Measurements from ENCODE around the gene DIPK1B. TPM values are rescaled to one million over a fixed set of nuclear protein-coding genes. Genes with fewer than 3 reads are reported as not detected.

DIPK1B gene
- total RNA-seq, 1 donor from 2014 or later, result 22.4 TPM

DNA sequence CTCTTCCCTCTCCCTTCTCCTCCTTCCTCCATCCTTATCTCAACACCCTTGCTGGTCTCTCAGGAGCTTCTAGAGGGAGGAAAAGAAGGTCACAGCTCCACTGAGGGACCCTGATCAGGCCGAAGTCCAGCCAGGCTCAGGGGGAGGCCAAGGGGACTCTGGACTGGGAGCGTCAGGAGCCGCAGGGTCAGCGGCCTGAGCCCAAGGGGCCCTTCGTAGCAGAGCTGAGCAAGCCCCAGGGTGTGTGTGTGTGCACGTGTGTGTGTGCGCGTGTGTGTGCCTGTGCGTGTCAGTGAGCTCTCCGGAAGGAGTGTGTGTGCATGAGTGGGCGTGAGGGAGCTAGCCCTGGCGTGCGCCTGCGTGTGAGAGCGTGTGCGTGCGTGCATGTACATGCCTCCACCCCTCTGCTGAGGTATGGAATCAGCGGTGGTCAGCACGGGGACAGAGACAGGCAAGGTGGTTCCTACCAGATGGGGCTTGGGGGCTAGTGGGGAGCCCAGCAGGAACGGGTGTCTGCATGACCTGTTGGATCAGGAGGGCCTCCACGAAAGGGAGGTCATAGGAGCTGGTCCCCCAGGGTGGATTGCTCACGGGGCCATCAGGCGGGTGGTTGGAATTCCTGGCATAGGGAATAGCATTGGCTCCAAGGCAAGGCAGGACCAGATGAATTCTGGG is 15.1 kb upstream of the DIPK1B start:
- Mint-ChIP-seq H3K36me3 (ENCODE audit: low read depth, unreplicated experiment) (no peaks in the 10 kb centered on the region), H3K4me1 (ENCODE audit: low read depth, unreplicated experiment) (peaks cover 8% of the 10 kb centered on the region), H3K4me3 (ENCODE audit: unreplicated experiment) (peak overlapping the region; percentile 34), H3K27ac (ENCODE audit: unreplicated experiment) (peak overlapping the region; percentile 53), H3K27me3 (ENCODE audit: low read depth, unreplicated experiment) (peaks cover 17% of the 10 kb centered on the region), H3K9me3 (ENCODE audit: unreplicated experiment) (no peaks in the 10 kb centered on the region)
- Histone ChIP-seq H3K27ac (ENCODE audit: low read depth, low read length) (no peak overlapping the region), H3K9me3 (ENCODE audit: insufficient read depth, low read depth, low read length) (no peaks in the 10 kb centered on the region), H3K4me3 (ENCODE audit: insufficient read depth, low read depth, low read length) (no peak overlapping the region), H3K79me2 (ENCODE audit: insufficient read depth, low read length) (no peaks in the 10 kb centered on the region), H3K4me2 (ENCODE audit: low read length) (no peak overlapping the region), H3K27me3 (ENCODE audit: insufficient read depth, low read length) (peaks cover 5% of the 10 kb centered on the region), H3K4me1 (ENCODE audit: insufficient read depth, low read length) (no peaks in the 10 kb centered on the region), H2AFZ (ENCODE audit: low read depth, low read length) (no peak overlapping the region), H4K20me1 (ENCODE audit: insufficient read depth, low read length) (no peaks in the 10 kb centered on the region), H3K36me3 (ENCODE audit: insufficient read depth, low read length) (no peaks in the 10 kb centered on the region), H3K9ac (ENCODE audit: low read length) (no peak overlapping the region)
- DNase-seq (ENCODE audit: low read depth) (no peak), FAIRE-seq (no peak)
- no peak for TF ChIP-seq EZH2 (IDR thresholded peaks at IDR 0.05; ENCODE audit: insufficient read depth, low read length)
- no peak for TF ChIP-seq CTCF (IDR thresholded peaks at IDR 0.05; ENCODE audit: insufficient read depth, low read depth, low read length)

GRCh38 chr9:136697821-136698526 is 14.4 kb upstream of the DIPK1B start:
- Histone ChIP-seq H3K27ac (ENCODE audit: low read depth, low read length) (no peak overlapping the region), H3K4me2 (ENCODE audit: low read length) (no peak overlapping the region), H3K4me1 (ENCODE audit: insufficient read depth, low read length) (no peaks in the 10 kb centered on the region), H3K9ac (ENCODE audit: low read length) (no peak overlapping the region), H3K36me3 (ENCODE audit: insufficient read depth, low read length) (no peaks in the 10 kb centered on the region), H3K4me3 (ENCODE audit: insufficient read depth, low read depth, low read length) (no peak overlapping the region), H3K9me3 (ENCODE audit: insufficient read depth, low read depth, low read length) (no peaks in the 10 kb centered on the region), H3K27me3 (ENCODE audit: insufficient read depth, low read length) (peaks cover 5% of the 10 kb centered on the region), H4K20me1 (ENCODE audit: insufficient read depth, low read length) (no peaks in the 10 kb centered on the region), H2AFZ (ENCODE audit: low read depth, low read length) (no peak overlapping the region), H3K79me2 (ENCODE audit: insufficient read depth, low read length) (no peaks in the 10 kb centered on the region)
- H3K27me3 Mint-ChIP-seq (ENCODE audit: low read depth, unreplicated experiment), result peaks cover 14% of the 10 kb centered on the region
- H3K27ac Mint-ChIP-seq (ENCODE audit: unreplicated experiment), result no peak overlapping the region
- peaks cover 7% of the 10 kb centered on the region for H3K4me1 Mint-ChIP-seq (ENCODE audit: low read depth, unreplicated experiment)
- DNase-seq (ENCODE audit: low read depth), result no peak
- FAIRE-seq, result no peak
- H3K9me3 Mint-ChIP-seq (ENCODE audit: unreplicated experiment), result no peaks in the 10 kb centered on the region
- TF ChIP-seq CTCF (IDR thresholded peaks at IDR 0.05; ENCODE audit: insufficient read depth, low read depth, low read length) (no peak), EZH2 (IDR thresholded peaks at IDR 0.05; ENCODE audit: insufficient read depth, low read length) (no peak)
- no peaks in the 10 kb centered on the region for H3K36me3 Mint-ChIP-seq (ENCODE audit: low read depth, unreplicated experiment)
- H3K4me3 Mint-ChIP-seq (ENCODE audit: unreplicated experiment), result no peak overlapping the region

All from astrocyte (in vitro differentiated cells and primary cell).